Neural progenitor cell (in vitro differentiated cells): ENCODE results near the gene GUCY2C. TPM values are rescaled to one million over a fixed set of nuclear protein-coding genes. Genes with fewer than 3 reads are reported as not detected.

ENCODE experiments used
- DNase-seq: peaks from one replicate; pipeline ENCODE4 v3.0.0-alpha.2; 2016; ENCODE audit warnings: low spot score
- H2AFZ ChIP-seq: fragments of 200-600 bp; sonication (generic); replicated peaks from 2 replicates; pipeline ENCODE4 v1.6.1; 2016; ENCODE audit warnings: antibody characterized with exemption
- H3F3A ChIP-seq: fragments of 200-600 bp; sonication (generic); 2 replicates; pipeline ENCODE4 v1.6.1; 2016; ENCODE audit warnings: antibody characterized with exemption, low read depth
- H3K27ac ChIP-seq: fragments of 200-600 bp; sonication (generic); 2 replicates; pipeline ENCODE4 v1.5.1; 2016; ENCODE audit warnings: mild to moderate bottlenecking
- H3K27me3 ChIP-seq: fragments of 200-600 bp; sonication (generic); 2 replicates; pipeline ENCODE4 v1.6.1; 2016; ENCODE audit warnings: mild to moderate bottlenecking, moderate library complexity
- H3K36me3 ChIP-seq: fragments of 200-600 bp; sonication (generic); 2 replicates; pipeline ENCODE4 v1.5.1; 2016
- H3K4me1 ChIP-seq: fragments of 200-600 bp; sonication (generic); 2 replicates; pipeline ENCODE4 v1.6.1; 2016; ENCODE audit warnings: mixed run types
- H3K4me2 ChIP-seq: fragments of 200-600 bp; sonication (generic); 2 replicates; pipeline ENCODE4 v1.6.1; 2016
- H3K4me3 ChIP-seq: fragments of 200-600 bp; sonication (generic); 2 replicates; pipeline ENCODE4 v1.5.1; 2016
- H3K79me2 ChIP-seq: fragments of 200-600 bp; sonication (generic); 2 replicates; pipeline ENCODE4 v1.6.1; 2016; ENCODE audit warnings: low read depth
- H3K9ac ChIP-seq: fragments of 200-600 bp; sonication (generic); 2 replicates; pipeline ENCODE4 v1.6.1; 2016
- H3K9me3 ChIP-seq: fragments of 200-600 bp; sonication (generic); 2 replicates; pipeline ENCODE4 v1.5.1; 2016; ENCODE audit warnings: low read depth
- H4K20me1 ChIP-seq: fragments of 200-600 bp; sonication (generic); 2 replicates; pipeline ENCODE4 v1.6.1; 2016; ENCODE audit warnings: low read depth
- H3K27ac Mint-ChIP-seq: 3 replicates; pipeline ENCODE4 v1.8.0; 2021; ENCODE audit warnings: mixed read lengths
- H3K27me3 Mint-ChIP-seq: 2 replicates; pipeline ENCODE4 v1.8.0; 2022; ENCODE audit warnings: low read depth, mild to moderate bottlenecking, inconsistent platforms, moderate library complexity, mixed read lengths; ENCODE audit not compliant: insufficient read depth
- H3K36me3 Mint-ChIP-seq: 3 replicates; pipeline ENCODE4 v1.8.0; 2021; ENCODE audit warnings: mixed read lengths
- H3K4me1 Mint-ChIP-seq: 3 replicates; pipeline ENCODE4 v1.8.0; 2021; ENCODE audit warnings: mixed read lengths
- H3K4me3 Mint-ChIP-seq: 3 replicates; pipeline ENCODE4 v1.8.0; 2021; ENCODE audit warnings: mild to moderate bottlenecking, moderate library complexity, mixed read lengths
- H3K9me3 Mint-ChIP-seq: 3 replicates; pipeline ENCODE4 v1.8.0; 2020; ENCODE audit warnings: mixed read lengths
- CTCF ChIP-seq: fragments of 200-600 bp; sonication (generic); IDR thresholded peaks from 2 replicates; pipeline ENCODE4 v1.5.1; 2017; ENCODE audit warnings: antibody characterized with exemption, mild to moderate bottlenecking
- EZH2 ChIP-seq: fragments of 200-600 bp; sonication (generic); IDR thresholded peaks from 2 replicates; pipeline ENCODE4 v1.6.1; 2017; ENCODE audit warnings: antibody characterized with exemption, mild to moderate bottlenecking, moderate library complexity
- EZH2phosphoT487 ChIP-seq: fragments of 200-600 bp; sonication (generic); IDR thresholded peaks from 2 replicates; pipeline ENCODE4 v1.6.1; 2017; ENCODE audit warnings: antibody characterized with exemption
- total RNA-seq: library from RNA; depleted of rRNA; stranded (reverse); fragments of >200 nt; gene quantifications from 2 replicates; pipeline ENCODE4 v1.2.3, GENCODE V29; 2015; ENCODE audit warnings: low replicate concordance

Gene GUCY2C
- total RNA-seq, 1 donor from 2014 or later = not detected

- no peaks in the 10 kb centered on the region for H4K20me1 ChIP-seq
- H3F3A ChIP-seq = no peaks in the 10 kb centered on the region
- H3K9me3 ChIP-seq = no peaks in the 10 kb centered on the region
- H3K9ac ChIP-seq = no peak overlapping the region
- no peak overlapping the region for H3K4me2 ChIP-seq
- H3K27me3 ChIP-seq = no peaks in the 10 kb centered on the region
- Mint-ChIP-seq H3K27me3 (no peaks in the 10 kb centered on the region), H3K27ac (no peak overlapping the region), H3K4me3 (no peak overlapping the region), H3K36me3 (no peaks in the 10 kb centered on the region), H3K9me3 (no peaks in the 10 kb centered on the region), H3K4me1 (no peaks in the 10 kb centered on the region)
- H3K4me3 ChIP-seq = no peak overlapping the region
- no peak for DNase-seq
- H2AFZ ChIP-seq = no peak overlapping the region
- no peaks in the 10 kb centered on the region for H3K36me3 ChIP-seq
- H3K4me1 ChIP-seq = no peaks in the 10 kb centered on the region
- TF ChIP-seq EZH2phosphoT487 = no peak
- no peak for TF ChIP-seq EZH2
- no peak for TF ChIP-seq CTCF
- H3K79me2 ChIP-seq = no peaks in the 10 kb centered on the region
- H3K27ac ChIP-seq = no peak overlapping the region
These were observed 49.2 kb downstream of the GUCY2C start for GRCh38 chr12:14647028-14647750.

- Histone ChIP-seq H3K27ac (no peak overlapping the region), H4K20me1 (no peaks in the 10 kb centered on the region), H3K4me1 (no peaks in the 10 kb centered on the region), H3K36me3 (no peaks in the 10 kb centered on the region), H3K27me3 (no peaks in the 10 kb centered on the region), H3K9ac (no peak overlapping the region), H2AFZ (no peak overlapping the region), H3K9me3 (no peaks in the 10 kb centered on the region), H3K79me2 (no peaks in the 10 kb centered on the region), H3F3A (no peaks in the 10 kb centered on the region), H3K4me2 (no peak overlapping the region), H3K4me3 (no peak overlapping the region)
- Mint-ChIP-seq H3K27me3 (no peaks in the 10 kb centered on the region), H3K27ac (no peak overlapping the region), H3K36me3 (no peaks in the 10 kb centered on the region), H3K9me3 (peaks cover 5% of the 10 kb centered on the region), H3K4me3 (no peak overlapping the region), H3K4me1 (no peaks in the 10 kb centered on the region)
- no peak for TF ChIP-seq EZH2
- no peak for DNase-seq
These were observed 53.1 kb downstream of the GUCY2C start for GRCh38 chr12:14643251-14643650.

GRCh38 chr12:14638066-14638465, 58.3 kb downstream of the GUCY2C start:
- Mint-ChIP-seq H3K9me3 (peaks cover 24% of the 10 kb centered on the region), H3K27me3 (peaks cover 2% of the 10 kb centered on the region)

More at GRCh38 chr12:14638066-14638465, 58.3 kb downstream of the GUCY2C start:
- Histone ChIP-seq H3F3A (no peaks in the 10 kb centered on the region), H2AFZ (no peak overlapping the region), H3K4me3 (no peak overlapping the region), H3K9ac (no peak overlapping the region), H3K27ac (no peak overlapping the region), H3K4me2 (no peak overlapping the region), H3K36me3 (no peaks in the 10 kb centered on the region), H3K27me3 (no peaks in the 10 kb centered on the region), H4K20me1 (no peaks in the 10 kb centered on the region), H3K4me1 (no peaks in the 10 kb centered on the region), H3K79me2 (no peaks in the 10 kb centered on the region), H3K9me3 (peaks cover 8% of the 10 kb centered on the region)
- Mint-ChIP-seq H3K36me3 (no peaks in the 10 kb centered on the region), H3K4me1 (no peaks in the 10 kb centered on the region), H3K27ac (no peak overlapping the region), H3K4me3 (no peak overlapping the region)
- TF ChIP-seq EZH2phosphoT487 (no peak), EZH2 (no peak), CTCF (no peak)
- no peak for DNase-seq
